Gastrocnemius medialis (tissue), 4 donors: Measurements from ENCODE around the gene COL4A1.

Experiments used
- CTCF ChIP-seq, 5 experiments: fragments of 450-650 bp in 3 of 5; fragments of 200-600 bp in 2 of 5; sonication (generic) in 2 of 5; IDR thresholded peaks in 4 of 5; conservative IDR thresholded peaks in 1 of 5; 1 replicate in 4 of 5; 2 replicates in 1 of 5; pipeline ENCODE4 v1.5.1; 2016 to 2019; ENCODE audit warnings: antibody characterized with exemption in 5 of 5, mild to moderate bottlenecking in 3 of 5, moderate library complexity in 3 of 5
- POLR2A ChIP-seq, 2 donors: fragments of 450-650 bp; IDR thresholded peaks; one replicate each; pipeline ENCODE4 v1.6.1; 2017; ENCODE audit warnings: antibody characterized with exemption in 2 of 2, mild to moderate bottlenecking in 2 of 2, moderate library complexity in 2 of 2

GRCh38 chr13:110238818-110239195 lies 68.2 kb downstream of the COL4A1 start:
- no peak for TF ChIP-seq CTCF (IDR thresholded peaks at IDR 0.05 in 4 of 5, conservative IDR thresholded peaks at IDR 0.05 in 1 of 5)
- TF ChIP-seq POLR2A (IDR thresholded peaks at IDR 0.05) = no peak
